ENCODE measurements around the gene MUC6. TPM values are rescaled to one million over a fixed set of nuclear protein-coding genes. Genes with fewer than 3 reads are reported as not detected.

Gene MUC6
- total RNA-seq, 1 experiment from 2014 or later: not detected

DNA sequence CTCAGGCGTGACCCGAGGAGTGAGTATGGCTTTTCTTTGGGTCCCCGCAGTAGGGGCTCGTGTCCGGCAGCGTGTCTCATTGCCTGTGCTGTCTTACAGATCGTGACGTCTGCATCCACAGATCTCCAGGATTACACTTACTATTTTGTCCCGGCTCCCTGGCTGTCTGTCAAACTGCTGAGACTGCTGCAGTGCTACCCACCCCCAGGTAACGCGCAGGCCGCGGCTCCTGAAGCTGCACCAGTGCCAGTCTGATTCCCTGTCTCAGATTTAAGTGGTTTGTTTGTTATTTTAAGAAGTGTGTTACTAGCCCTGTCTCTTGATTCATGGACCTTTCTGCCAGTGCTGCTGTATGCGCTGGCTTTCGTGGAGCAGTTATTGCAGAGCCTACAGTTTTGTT, 52.0 kb downstream of the MUC6 start:
- H4K91ac ChIP-seq (ENCODE audit: insufficient read length, low read depth, low read length): no peak overlapping the region
- no peak overlapping the region for H3K18ac ChIP-seq (ENCODE audit: insufficient read length, low read depth, low read length)
- no peaks in the 10 kb centered on the region for H3K23me2 ChIP-seq (ENCODE audit: insufficient read length, low read depth, low read length, poor library complexity, severe bottlenecking)
- H3K56ac ChIP-seq (ENCODE audit: insufficient read length, low read depth, low read length): no peak overlapping the region
- H3K4me2 ChIP-seq (ENCODE audit: insufficient read depth, insufficient read length, low read length): no peak overlapping the region
- no peaks in the 10 kb centered on the region for H3K79me2 ChIP-seq (ENCODE audit: insufficient read depth, low read length)
- no peak overlapping the region for H2BK15ac ChIP-seq (ENCODE audit: low read depth, low read length)
- H3K4me1 ChIP-seq (ENCODE audit: insufficient read depth, low read length): no peaks in the 10 kb centered on the region
- no peak overlapping the region for H2BK120ac ChIP-seq (ENCODE audit: low read depth, low read length, poor library complexity, severe bottlenecking)
- H3K27me3 Mint-ChIP-seq (ENCODE audit: low read depth): no peaks in the 10 kb centered on the region
- DNase-seq: no peak
- H3K4me1 Mint-ChIP-seq: no peaks in the 10 kb centered on the region
- TF ChIP-seq CTCF (conservative IDR thresholded peaks at IDR 0.05): no peak
- H2AK5ac ChIP-seq (ENCODE audit: insufficient read length, low read length): no peak overlapping the region
- H3K9ac ChIP-seq (ENCODE audit: extremely low read depth, insufficient read length, low read length): no peak overlapping the region
- H3K4me3 Mint-ChIP-seq: no peak overlapping the region
- no peaks in the 10 kb centered on the region for H3K9me3 Mint-ChIP-seq
- no peak overlapping the region for H2BK12ac ChIP-seq (ENCODE audit: insufficient read length, low read depth, low read length)
- H4K5ac ChIP-seq (ENCODE audit: insufficient read length, low read depth, low read length): no peak overlapping the region
- no peak overlapping the region for H3K14ac ChIP-seq (ENCODE audit: insufficient read depth, low read length)
- H2BK5ac ChIP-seq (ENCODE audit: insufficient read length, low read length): no peak overlapping the region
- peaks cover 21 to 75% (median 75%) of the 10 kb centered on the region in 3 experiments for H3K36me3 Mint-ChIP-seq (ENCODE audit: insufficient read depth in 1 of 3, low read depth in 3 of 3)
- no peak overlapping the region for H3T11ph ChIP-seq (ENCODE audit: low read length)
- no peaks in the 10 kb centered on the region for H3K79me1 ChIP-seq (ENCODE audit: insufficient read depth, low read depth, low read length, poor library complexity, severe bottlenecking)
- no peak overlapping the region for H4K8ac ChIP-seq (replicated peaks; ENCODE audit: insufficient read length, low read depth, low read length)
- H3K4ac ChIP-seq (ENCODE audit: low read depth, low read length): no peak overlapping the region
- no peaks in the 10 kb centered on the region for H3K27me3 ChIP-seq (ENCODE audit: insufficient read depth, low read length)
- no CpG with 5 or more reads among the region's 15 CpGs for WGBS (ENCODE audit: extremely low coverage, insufficient read length, low lambda C conversion rate)
- H3K23ac ChIP-seq (ENCODE audit: insufficient read length, low read depth, low read length): no peak overlapping the region
- H3K9me3 ChIP-seq (ENCODE audit: control insufficient read depth, low read depth, low read length): no peaks in the 10 kb centered on the region
- no peak overlapping the region for H3K27ac ChIP-seq (ENCODE audit: insufficient read length, low read depth, low read length)
- no peaks in the 10 kb centered on the region for H4K20me1 ChIP-seq (ENCODE audit: control insufficient read depth, insufficient read depth, insufficient read length)
- peak overlapping the region in 1 of 3 experiments; percentile 75; a peak in 3 of 7 replicates for H3K27ac Mint-ChIP-seq
- no peak overlapping the region for H2BK20ac ChIP-seq (ENCODE audit: low read depth, low read length, poor library complexity, severe bottlenecking)
- H2AFZ ChIP-seq (ENCODE audit: low read length): no peak overlapping the region

Data from H9 (cell line).